ENCODE results near the gene ADARB1. TPM values are rescaled to one million over a fixed set of nuclear protein-coding genes. Genes with fewer than 3 reads are reported as not detected.

ADARB1 gene
- total RNA-seq, 2 experiments from 2014 or later: 6.6 to 20.5 TPM

- no TSS peak for BruUV-seq (replicated peaks)
- H3K9me2 ChIP-seq (ENCODE audit: insufficient read depth, low read length): no peaks in the 10 kb centered on the region
- 0 out of 2 replicates have a peak, but pooled peaks cover 3% of the 10 kb centered on the region for H3K36me3 ChIP-seq (ENCODE audit: insufficient read depth, low read length)
Measured at GRCh38 chr21:45260191-45260825, 185.9 kb downstream of the ADARB1 start.

GRCh38 chr21:45261093-45261492 lies 186.7 kb downstream of the ADARB1 start:
- POLR2A ChIA-PET: no interaction called here
- no peaks in the 10 kb centered on the region for H4K20me1 ChIP-seq (ENCODE audit: insufficient read depth, low read length)
- BruUV-seq (replicated peaks): no TSS peak
- H3K9me2 ChIP-seq (ENCODE audit: insufficient read depth, low read length): no peaks in the 10 kb centered on the region
- no peak overlapping the region for H3K27ac ChIP-seq (ENCODE audit: low read depth, low read length, poor library complexity, severe bottlenecking)
- H3K9me3 ChIP-seq (ENCODE audit: low read length): no peaks in the 10 kb centered on the region
- no peak overlapping the region for H3K4me3 ChIP-seq (ENCODE audit: low read depth, low read length, poor library complexity, severe bottlenecking)
- intact Hi-C loops (cut with micrococcal nuclease; ENCODE audit: unreplicated experiment): no loop called here
- DNase-seq (ENCODE audit: low spot score): no peak
- H3K4me1 ChIP-seq (ENCODE audit: insufficient read depth, low read length, poor library complexity, severe bottlenecking): no peaks in the 10 kb centered on the region
- 0 out of 2 replicates have a peak, but pooled peaks cover 3% of the 10 kb centered on the region for H3K36me3 ChIP-seq (ENCODE audit: insufficient read depth, low read length)
- H2AFZ ChIP-seq (ENCODE audit: low read length): no peak overlapping the region
- CTCF ChIA-PET (ENCODE audit: unreplicated experiment): no interaction called here
- no peak overlapping the region for H3K4me2 ChIP-seq (ENCODE audit: low read length)
- TF ChIP-seq CTCF (conservative IDR thresholded peaks at IDR 0.05; ENCODE audit: low read length) (no peak), EZH2phosphoT487 (IDR thresholded peaks at IDR 0.05; ENCODE audit: borderline replicate concordance, low read depth, low read length) (no peak)
- no peaks in the 10 kb centered on the region for H3K79me2 ChIP-seq (ENCODE audit: insufficient read depth, low read depth, low read length)

More at GRCh38 chr21:45260191-45260825, 185.9 kb downstream of the ADARB1 start:
- Histone ChIP-seq H3K9me3 (ENCODE audit: low read length) (no peaks in the 10 kb centered on the region), H3K4me1 (ENCODE audit: insufficient read depth, low read length, poor library complexity, severe bottlenecking) (peaks cover 3% of the 10 kb centered on the region), H3K4me2 (ENCODE audit: low read length) (no peak overlapping the region), H3K79me2 (ENCODE audit: insufficient read depth, low read depth, low read length) (no peaks in the 10 kb centered on the region), H2AFZ (ENCODE audit: low read length) (no peak overlapping the region), H4K20me1 (ENCODE audit: insufficient read depth, low read length) (no peaks in the 10 kb centered on the region), H3K27ac (ENCODE audit: low read depth, low read length, poor library complexity, severe bottlenecking) (no peak overlapping the region), H3K4me3 (ENCODE audit: low read depth, low read length, poor library complexity, severe bottlenecking) (no peak overlapping the region)
- intact Hi-C loops (cut with micrococcal nuclease; ENCODE audit: unreplicated experiment): no loop called here
- DNase-seq (ENCODE audit: low spot score): no peak
- TF ChIP-seq EZH2phosphoT487 (IDR thresholded peaks at IDR 0.05; ENCODE audit: borderline replicate concordance, low read depth, low read length): no peak
- no peak for TF ChIP-seq CTCF (conservative IDR thresholded peaks at IDR 0.05; ENCODE audit: low read length)
- ChIA-PET POLR2A (no interaction called here), CTCF (ENCODE audit: unreplicated experiment) (no interaction called here)

- H3K27ac ChIP-seq (ENCODE audit: low read depth, low read length, poor library complexity, severe bottlenecking): no peak overlapping the region
- no peak for DNase-seq (ENCODE audit: low spot score)
- TF ChIP-seq CTCF (conservative IDR thresholded peaks at IDR 0.05; ENCODE audit: low read length): no peak
- no peak for TF ChIP-seq EZH2phosphoT487 (IDR thresholded peaks at IDR 0.05; ENCODE audit: borderline replicate concordance, low read depth, low read length)
- BruUV-seq (replicated peaks): no TSS peak
- H3K36me3 ChIP-seq (ENCODE audit: insufficient read depth, low read length): 0 out of 2 replicates have a peak, but pooled peaks cover 3% of the 10 kb centered on the region
- ChIA-PET POLR2A (no interaction called here), CTCF (ENCODE audit: unreplicated experiment) (no interaction called here)
- H3K79me2 ChIP-seq (ENCODE audit: insufficient read depth, low read depth, low read length): no peaks in the 10 kb centered on the region
- H2AFZ ChIP-seq (ENCODE audit: low read length): 0 out of 2 replicates have a peak overlapping the region, but pooled peaks have one; percentile 2
- H4K20me1 ChIP-seq (ENCODE audit: insufficient read depth, low read length): no peaks in the 10 kb centered on the region
- H3K4me2 ChIP-seq (ENCODE audit: low read length): no peak overlapping the region
- H3K9me2 ChIP-seq (ENCODE audit: insufficient read depth, low read length): no peaks in the 10 kb centered on the region
- H3K4me1 ChIP-seq (ENCODE audit: insufficient read depth, low read length, poor library complexity, severe bottlenecking): no peaks in the 10 kb centered on the region
- intact Hi-C loops (cut with micrococcal nuclease; ENCODE audit: unreplicated experiment): no loop called here
- H3K9me3 ChIP-seq (ENCODE audit: low read length): no peaks in the 10 kb centered on the region
- no peak overlapping the region for H3K4me3 ChIP-seq (ENCODE audit: low read depth, low read length, poor library complexity, severe bottlenecking)
Measured at GRCh38 chr21:45262041-45262581, 187.7 kb downstream of the ADARB1 start.

All from OCI-LY7 (cell line).